ENCODE results near the gene SIPA1. TPM values are rescaled to one million over a fixed set of nuclear protein-coding genes. Genes with fewer than 3 reads are reported as not detected.

SIPA1 gene
- total RNA-seq, 2 donors from 2014 or later, result 47.9 to 69.8 TPM

DNA sequence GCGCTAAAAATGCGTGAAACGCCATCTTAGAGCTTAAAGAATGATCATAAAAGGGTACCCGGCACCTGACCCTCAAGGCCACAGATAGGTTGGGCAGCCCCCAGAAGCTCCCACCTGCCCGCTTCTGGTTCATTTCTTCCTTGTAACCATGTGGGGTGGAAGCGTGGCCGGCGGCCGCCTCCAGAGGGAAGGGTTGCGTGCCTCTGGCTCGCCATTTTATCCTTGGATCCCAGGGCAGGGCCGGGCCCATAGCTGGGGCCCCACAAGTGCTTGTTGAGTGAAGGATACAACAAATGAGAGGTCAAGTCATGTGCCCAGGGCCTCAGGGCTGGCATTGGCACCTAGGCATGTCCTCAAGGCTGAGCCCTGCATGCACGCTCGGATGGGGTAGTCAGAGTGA, 16.4 kb upstream of the SIPA1 start:
- Histone ChIP-seq H3K9me3 (no peaks in the 10 kb centered on the region), H3K27ac (no peak overlapping the region), H3K27me3 (replicated peaks; ENCODE audit: insufficient read depth) (no peaks in the 10 kb centered on the region), H3K4me3 (no peak overlapping the region), H3K36me3 (peaks cover 66% of the 10 kb centered on the region), H3K4me1 (ENCODE audit: control insufficient read depth in 1 of 2, low read depth in 2 of 2) (peaks cover 9 to 12% of the 10 kb centered on the region in 2 donors)
- no peak for DNase-seq (ENCODE audit: low spot score)
- ATAC-seq (ENCODE audit: insufficient number of reproducible peaks, low FRiP score, low read depth), result no peak
- TF ChIP-seq, protein P1, sequence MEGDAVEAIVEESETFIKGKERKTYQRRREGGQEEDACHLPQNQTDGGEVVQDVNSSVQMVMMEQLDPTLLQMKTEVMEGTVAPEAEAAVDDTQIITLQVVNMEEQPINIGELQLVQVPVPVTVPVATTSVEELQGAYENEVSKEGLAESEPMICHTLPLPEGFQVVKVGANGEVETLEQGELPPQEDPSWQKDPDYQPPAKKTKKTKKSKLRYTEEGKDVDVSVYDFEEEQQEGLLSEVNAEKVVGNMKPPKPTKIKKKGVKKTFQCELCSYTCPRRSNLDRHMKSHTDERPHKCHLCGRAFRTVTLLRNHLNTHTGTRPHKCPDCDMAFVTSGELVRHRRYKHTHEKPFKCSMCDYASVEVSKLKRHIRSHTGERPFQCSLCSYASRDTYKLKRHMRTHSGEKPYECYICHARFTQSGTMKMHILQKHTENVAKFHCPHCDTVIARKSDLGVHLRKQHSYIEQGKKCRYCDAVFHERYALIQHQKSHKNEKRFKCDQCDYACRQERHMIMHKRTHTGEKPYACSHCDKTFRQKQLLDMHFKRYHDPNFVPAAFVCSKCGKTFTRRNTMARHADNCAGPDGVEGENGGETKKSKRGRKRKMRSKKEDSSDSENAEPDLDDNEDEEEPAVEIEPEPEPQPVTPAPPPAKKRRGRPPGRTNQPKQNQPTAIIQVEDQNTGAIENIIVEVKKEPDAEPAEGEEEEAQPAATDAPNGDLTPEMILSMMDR (IDR thresholded peaks at IDR 0.05), result no peak

DNA sequence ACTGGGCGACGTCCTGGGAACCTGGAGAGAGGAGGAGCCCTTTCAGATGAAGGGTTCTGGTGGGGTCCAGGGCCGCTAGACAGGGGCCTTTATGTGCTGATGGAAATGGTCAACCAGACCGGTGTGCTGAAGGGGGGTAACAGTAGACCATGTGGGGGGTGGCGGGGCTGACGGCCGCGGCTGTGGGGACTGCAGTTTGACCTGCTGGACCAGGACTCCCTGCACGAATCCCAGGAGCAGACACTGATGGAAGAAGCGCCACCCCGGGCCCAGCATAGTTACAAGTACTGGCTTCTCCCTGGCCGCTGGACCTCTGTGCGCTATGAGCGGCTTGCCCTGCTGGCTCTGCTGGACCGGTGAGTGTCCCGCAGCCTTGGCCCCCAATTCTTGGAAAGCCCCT, 15.9 kb upstream of the SIPA1 start:
- Histone ChIP-seq H3K4me3 (no peak overlapping the region), H3K27me3 (replicated peaks; ENCODE audit: insufficient read depth) (no peaks in the 10 kb centered on the region), H3K27ac (no peak overlapping the region), H3K9me3 (no peaks in the 10 kb centered on the region), H3K4me1 (ENCODE audit: control insufficient read depth in 1 of 2, low read depth in 2 of 2) (peaks cover 3 to 6% of the 10 kb centered on the region in 2 donors), H3K36me3 (peaks cover 68% of the 10 kb centered on the region)
- no peak for DNase-seq (ENCODE audit: low spot score)
- TF ChIP-seq, protein P1 (IDR thresholded peaks at IDR 0.05), result no peak
- no peak for ATAC-seq (ENCODE audit: insufficient number of reproducible peaks, low FRiP score, low read depth)

DNA sequence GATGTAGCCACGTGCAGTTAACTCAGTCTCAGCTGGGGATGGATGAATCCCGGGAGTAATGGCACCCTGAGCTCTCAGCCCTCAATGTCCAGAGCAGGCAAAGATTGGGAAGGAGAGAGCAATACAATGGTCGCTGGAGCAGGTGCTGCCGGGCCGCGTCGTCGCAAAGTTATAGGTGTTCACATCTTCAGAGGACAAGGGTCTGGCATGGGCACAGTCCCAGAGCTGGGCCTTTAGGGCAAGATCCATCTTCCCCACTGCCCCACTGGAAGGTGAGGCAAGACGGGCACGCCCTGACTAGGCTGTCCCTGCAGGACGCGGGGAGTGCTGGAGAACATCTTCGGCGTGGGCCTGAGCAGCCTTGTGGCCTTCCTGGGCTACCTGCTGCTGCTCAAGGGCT, 14.7 kb upstream of the SIPA1 start:
- H3K36me3 ChIP-seq, result peaks cover 70% of the 10 kb centered on the region
- DNase-seq (ENCODE audit: low spot score) (no peak), ATAC-seq (ENCODE audit: insufficient number of reproducible peaks, low FRiP score, low read depth) (no peak)
- TF ChIP-seq, protein P1 (IDR thresholded peaks at IDR 0.05), result no peak
- no peak overlapping the region for H3K27ac ChIP-seq
- no peak overlapping the region for H3K4me3 ChIP-seq
- no peaks in the 10 kb centered on the region for H3K9me3 ChIP-seq
- H3K4me1 ChIP-seq (ENCODE audit: control insufficient read depth in 1 of 2, low read depth in 2 of 2), result no peaks in the 10 kb centered on the region
- H3K27me3 ChIP-seq (replicated peaks; ENCODE audit: insufficient read depth), result no peaks in the 10 kb centered on the region

DNA sequence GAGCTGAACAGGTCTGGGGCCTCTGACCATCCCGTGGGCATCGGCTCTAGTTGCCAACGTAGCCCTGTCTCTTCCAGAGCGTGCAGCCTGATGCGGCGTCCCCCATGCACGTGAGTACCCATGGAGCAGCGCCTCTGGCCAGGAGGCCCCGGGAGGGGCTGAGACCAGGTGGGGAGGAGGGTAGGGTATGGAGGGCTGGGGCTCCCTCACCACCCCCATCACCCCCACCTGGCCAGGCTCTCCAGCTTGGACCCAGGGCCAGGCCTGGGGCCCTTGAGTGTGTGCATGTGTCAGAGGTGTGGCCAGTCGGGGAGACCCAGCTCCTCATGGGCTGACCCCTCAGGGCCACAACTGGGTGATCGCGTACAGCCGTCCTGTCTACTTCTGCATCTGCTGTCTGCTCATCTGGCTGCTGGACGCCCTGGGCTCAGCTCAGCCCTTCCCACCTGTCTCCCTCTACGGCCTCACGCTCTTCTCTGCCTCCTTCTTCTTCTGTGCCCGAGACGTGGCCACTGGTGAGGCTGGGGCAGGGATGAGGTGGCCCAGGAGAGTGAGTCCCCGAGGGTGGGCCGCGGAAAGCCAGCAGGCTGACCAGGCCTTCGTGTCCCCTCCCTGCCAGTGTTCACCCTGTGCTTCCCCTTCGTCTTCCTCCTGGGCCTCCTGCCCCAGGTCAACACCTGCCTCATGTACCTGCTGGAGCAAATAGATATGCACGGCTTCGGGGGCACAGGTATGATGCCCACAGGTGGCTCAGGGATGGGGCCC, 13.9 kb upstream of the SIPA1 start:
- Histone ChIP-seq H3K36me3 (peaks cover 68% of the 10 kb centered on the region), H3K27me3 (replicated peaks; ENCODE audit: insufficient read depth) (no peaks in the 10 kb centered on the region), H3K4me3 (no peak overlapping the region), H3K9me3 (no peaks in the 10 kb centered on the region), H3K4me1 (ENCODE audit: control insufficient read depth in 1 of 2, low read depth in 2 of 2) (no peaks in the 10 kb centered on the region), H3K27ac (no peak overlapping the region)
- no peak for DNase-seq (ENCODE audit: low spot score)
- TF ChIP-seq, protein P1 (IDR thresholded peaks at IDR 0.05), result no peak
- no peak for ATAC-seq (ENCODE audit: insufficient number of reproducible peaks, low FRiP score, low read depth)

DNA sequence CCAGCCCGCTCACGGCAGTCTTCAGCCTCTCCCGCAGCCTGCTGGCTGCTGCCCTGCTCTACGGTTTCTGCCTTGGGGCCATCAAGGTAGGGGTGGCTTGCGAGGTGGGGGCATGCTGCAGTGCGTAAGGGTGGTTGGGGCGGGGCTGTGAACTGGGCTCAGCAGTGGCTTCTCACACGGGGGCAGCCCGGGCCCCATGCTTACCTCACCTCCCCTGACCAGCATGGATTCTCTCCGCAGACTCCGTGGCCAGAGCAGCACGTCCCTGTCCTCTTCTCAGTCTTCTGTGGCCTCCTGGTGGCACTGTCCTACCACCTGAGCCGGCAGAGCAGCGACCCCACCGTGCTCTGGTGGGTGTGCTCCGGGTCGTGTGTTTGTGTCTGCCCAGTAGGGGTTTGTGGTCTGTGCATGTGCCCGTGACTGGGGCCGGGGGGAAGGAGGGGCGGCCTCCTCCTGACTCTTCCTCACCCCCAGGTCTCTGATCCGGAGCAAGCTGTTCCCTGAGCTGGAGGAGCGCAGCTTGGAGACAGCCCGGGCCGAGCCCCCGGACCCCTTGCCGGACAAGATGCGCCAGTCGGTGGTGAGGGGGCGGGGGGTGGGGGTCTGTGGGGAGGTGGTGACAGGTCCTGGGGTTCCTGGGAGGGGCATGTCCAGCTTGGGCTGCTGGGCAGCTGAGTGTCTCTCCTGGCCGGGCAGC, 12.8 kb upstream of the SIPA1 start:
- H3K4me1 ChIP-seq (ENCODE audit: control insufficient read depth in 1 of 2, low read depth in 2 of 2), result no peaks in the 10 kb centered on the region
- ATAC-seq (ENCODE audit: insufficient number of reproducible peaks, low FRiP score, low read depth), result no peak
- H3K36me3 ChIP-seq, result peaks cover 67% of the 10 kb centered on the region
- H3K27ac ChIP-seq, result no peak overlapping the region
- H3K4me3 ChIP-seq, result no peak overlapping the region
- TF ChIP-seq, protein P1 (IDR thresholded peaks at IDR 0.05), result no peak
- H3K9me3 ChIP-seq, result no peaks in the 10 kb centered on the region
- DNase-seq (ENCODE audit: low spot score), result no peak
- no peaks in the 10 kb centered on the region for H3K27me3 ChIP-seq (replicated peaks; ENCODE audit: insufficient read depth)
